Endothelial cell of umbilical vein (primary cell): ENCODE measurements around the gene GON7.
"Not testable (repeated sequence)": the region's sequence is repeated elsewhere in the genome, so short reads cannot be mapped to it uniquely, and the experiment has no call there.

Experiments
- CTCF ChIP-seq, 2 donors: IDR thresholded peaks; 1 replicate in 1 of 2; 2 replicates in 1 of 2; pipeline ENCODE4 v1.5.1; 2011; ENCODE audit warnings: low read length in 2 of 2, mild to moderate bottlenecking in 2 of 2, moderate library complexity in 2 of 2, control low read depth in 1 of 2, inconsistent platforms in 1 of 2, low read depth in 1 of 2; ENCODE audit not compliant: insufficient read depth in 1 of 2; ENCODE audit errors: extremely low read depth in 1 of 2
- EZH2 ChIP-seq: IDR thresholded peaks from 2 replicates; pipeline ENCODE4 v1.6.1; 2012; ENCODE audit warnings: borderline replicate concordance, low read depth, mild to moderate bottlenecking, moderate library complexity, low read length, inconsistent platforms; ENCODE audit not compliant: severe bottlenecking
- POLR2AphosphoS5 ChIP-seq: IDR thresholded peaks from 2 replicates; pipeline ENCODE4 v1.6.1; 2012; ENCODE audit warnings: low read depth, mild to moderate bottlenecking, control low read depth, low read length, moderate library complexity; ENCODE audit not compliant: insufficient read depth

GRCh38 chr14:93158349-93158748, 48.5 kb downstream of the GON7 start:
- not testable (repeated sequence) for TF ChIP-seq POLR2AphosphoS5; EZH2; CTCF (IDR thresholded peaks at IDR 0.05; ENCODE audit: extremely low read depth in 1 of 2, insufficient read depth in 1 of 2, low read depth in 1 of 2, low read length in 2 of 2)
